SW480 (cell line): ENCODE data around the gene CAPNS2.
A peak's percentile ranks its signal among the peaks of the same experiment; 100 is the strongest.

ENCODE experiments used
- DNase-seq: peaks from one replicate; pipeline ENCODE4 v3.0.0-alpha.2; 2016; ENCODE audit warnings: low spot score

Gene CAPNS2

GRCh38 chr16:55566432-55567175 is at the start of gene CAPNS2:
CAPNS2 (plus strand) TSS chr16:55566684; CDS start chr16:55566757, 73 bp downstream.
- DNase-seq: no peak

- no peak for DNase-seq
Observed at GRCh38 chr16:55521792-55522191, 44.7 kb upstream of the CAPNS2 start.

GRCh38 chr16:55526441-55526840 is 40.0 kb upstream of the CAPNS2 start:
- DNase-seq: no peak

GRCh38 chr16:55527885-55528284 is 38.6 kb upstream of the CAPNS2 start:
- DNase-seq: no peak

GRCh38 chr16:55529018-55529417 is 37.5 kb upstream of the CAPNS2 start:
- no peak for DNase-seq

- DNase-seq: no peak
Observed at GRCh38 chr16:55530316-55530856, 36.1 kb upstream of the CAPNS2 start.

- DNase-seq: no peak
Observed at GRCh38 chr16:55532227-55532626, 34.3 kb upstream of the CAPNS2 start.

GRCh38 chr16:55534756-55535155 is 31.7 kb upstream of the CAPNS2 start:
- no peak for DNase-seq

GRCh38 chr16:55539049-55539448 is 27.4 kb upstream of the CAPNS2 start:
- DNase-seq: no peak

GRCh38 chr16:55539488-55539887 is 27.0 kb upstream of the CAPNS2 start:
- DNase-seq: no peak

- DNase-seq: no peak
Observed at GRCh38 chr16:55540221-55540620, 26.3 kb upstream of the CAPNS2 start.

GRCh38 chr16:55542459-55543082 is 23.9 kb upstream of the CAPNS2 start:
- DNase-seq: no peak

- peak; percentile 26 for DNase-seq
Observed at GRCh38 chr16:55543472-55543871, 23.0 kb upstream of the CAPNS2 start.

- no peak for DNase-seq
Observed at GRCh38 chr16:55552621-55553020, 13.9 kb upstream of the CAPNS2 start.

- DNase-seq: no peak
Observed at GRCh38 chr16:55555436-55555835, 11.0 kb upstream of the CAPNS2 start.

- peak; percentile 17 for DNase-seq
Observed at GRCh38 chr16:55557186-55557585, 9.3 kb upstream of the CAPNS2 start.

GRCh38 chr16:55559233-55559632 is 7.3 kb upstream of the CAPNS2 start:
- DNase-seq: no peak

- DNase-seq: no peak
Observed at GRCh38 chr16:55559933-55560516, 6.5 kb upstream of the CAPNS2 start.

GRCh38 chr16:55561319-55561848 is 5.1 kb upstream of the CAPNS2 start:
- no peak for DNase-seq

- no peak for DNase-seq
Observed at GRCh38 chr16:55562936-55563335, 3.5 kb upstream of the CAPNS2 start.

- no peak for DNase-seq
Observed at GRCh38 chr16:55563797-55564196, 2.7 kb upstream of the CAPNS2 start.

- no peak for DNase-seq
Observed at GRCh38 chr16:55565086-55565485, 1.4 kb upstream of the CAPNS2 start.

GRCh38 chr16:55567382-55567781 is 898 bp downstream of the CAPNS2 start:
- no peak for DNase-seq
